ENCODE results near the gene IFT74.

Gene IFT74

GRCh38 chr9:26973989-26974388, 17.8 kb downstream of the IFT74 start:
- in situ Hi-C loops (cut with MboI; ENCODE audit: low sequenced_read_pairs), result no loop called here

- in situ Hi-C loops (cut with MboI; ENCODE audit: low sequenced_read_pairs), result loop anchor here (25.0 kb wide), 2 partner anchors 88 to 238 kb away; partner anchors contain the start of gene CAAP1
These were observed 18.7 kb downstream of the IFT74 start for GRCh38 chr9:26974927-26975326.

GRCh38 chr9:26975728-26976707, 19.8 kb downstream of the IFT74 start:
- in situ Hi-C loops (cut with MboI; ENCODE audit: low sequenced_read_pairs), result loop anchor here (25.0 kb wide), 2 partner anchors 89 to 239 kb away; partner anchors contain the start of gene CAAP1

- in situ Hi-C loops (cut with MboI; ENCODE audit: low sequenced_read_pairs), result loop anchor here (25.0 kb wide), 2 partner anchors 96 to 246 kb away; partner anchors contain the start of gene CAAP1
These were observed 27.1 kb downstream of the IFT74 start for GRCh38 chr9:26983340-26983739.

GRCh38 chr9:26995810-26996209, 39.6 kb downstream of the IFT74 start:
- in situ Hi-C loops (cut with MboI; ENCODE audit: low sequenced_read_pairs), result loop anchor here (25.0 kb wide), 2 partner anchors 109 to 259 kb away; partner anchors contain the start of gene CAAP1

GRCh38 chr9:27003426-27004077, 47.3 kb downstream of the IFT74 start:
- in situ Hi-C loops (cut with MboI; ENCODE audit: low sequenced_read_pairs), result no loop called here

GRCh38 chr9:27005491-27005890, 49.3 kb downstream of the IFT74 start, which contains the start of gene LRRC19:
TSS of gene LRRC19 (minus strand) at chr9:27005672. CDS start at chr9:26999694, 5,978 bp downstream.
- in situ Hi-C loops (cut with MboI; ENCODE audit: low sequenced_read_pairs), result no loop called here

GRCh38 chr9:27019589-27019988, 63.4 kb downstream of the IFT74 start:
- in situ Hi-C loops (cut with MboI; ENCODE audit: low sequenced_read_pairs), result no loop called here

- in situ Hi-C loops (cut with MboI; ENCODE audit: low sequenced_read_pairs), result no loop called here
These were observed 66.7 kb downstream of the IFT74 start for GRCh38 chr9:27022920-27023319.

- in situ Hi-C loops (cut with MboI; ENCODE audit: low sequenced_read_pairs), result no loop called here
These were observed 73.0 kb downstream of the IFT74 start for GRCh38 chr9:27029186-27029585.

- in situ Hi-C loops (cut with MboI; ENCODE audit: low sequenced_read_pairs), result no loop called here
These were observed 77.7 kb downstream of the IFT74 start for GRCh38 chr9:27033815-27034403.

GRCh38 chr9:27037499-27037898, 81.3 kb downstream of the IFT74 start:
- in situ Hi-C loops (cut with MboI; ENCODE audit: low sequenced_read_pairs), result no loop called here

GRCh38 chr9:27041746-27042145, 85.5 kb downstream of the IFT74 start:
- in situ Hi-C loops (cut with MboI; ENCODE audit: low sequenced_read_pairs), result no loop called here

- in situ Hi-C loops (cut with MboI; ENCODE audit: low sequenced_read_pairs), result no loop called here
These were observed 86.3 kb downstream of the IFT74 start for GRCh38 chr9:27042476-27042875.

GRCh38 chr9:27043176-27043575, 87.0 kb downstream of the IFT74 start:
- in situ Hi-C loops (cut with MboI; ENCODE audit: low sequenced_read_pairs), result no loop called here

- in situ Hi-C loops (cut with MboI; ENCODE audit: low sequenced_read_pairs), result no loop called here
These were observed 90.9 kb downstream of the IFT74 start for GRCh38 chr9:27047136-27047535.

- in situ Hi-C loops (cut with MboI; ENCODE audit: low sequenced_read_pairs), result no loop called here
These were observed 97.3 kb downstream of the IFT74 start for GRCh38 chr9:27053369-27054022.

- in situ Hi-C loops (cut with MboI; ENCODE audit: low sequenced_read_pairs), result no loop called here
These were observed 97.9 kb downstream of the IFT74 start for GRCh38 chr9:27054125-27054524.

GRCh38 chr9:27054841-27055240, 98.6 kb downstream of the IFT74 start:
- in situ Hi-C loops (cut with MboI; ENCODE audit: low sequenced_read_pairs), result no loop called here

GRCh38 chr9:27059412-27059811, 103.2 kb downstream of the IFT74 start:
- in situ Hi-C loops (cut with MboI; ENCODE audit: low sequenced_read_pairs), result no loop called here

GRCh38 chr9:27059907-27060306, 103.7 kb downstream of the IFT74 start:
- in situ Hi-C loops (cut with MboI; ENCODE audit: low sequenced_read_pairs), result no loop called here

Data from HL-60/S4 treated with phorbol 12-myristate 13-acetate at 8.2 ng/mL for 4 days and 3 days (cell line).